AG04450 (cell line): ENCODE measurements around the gene MED27. TPM values are rescaled to one million over a fixed set of nuclear protein-coding genes. Genes with fewer than 3 reads are reported as not detected.

ENCODE experiments used
- CTCF ChIA-PET: fragments of 300-600, 350-600 bp; formaldehyde crosslinking; extraction: SDS; loops from one replicate; lab custom pipeline; 2022; ENCODE audit warnings: antibody characterized with exemption, inconsistent platforms; lab: Charles Lee
- POLR2A ChIA-PET: fragments of 350-600 bp; formaldehyde crosslinking; extraction: SDS; loops from one replicate; lab custom pipeline; 2021; ENCODE audit warnings: antibody characterized with exemption, inconsistent platforms; lab: Yijun Ruan, JAX
- DNase-seq: peaks from one replicate; pipeline ENCODE4 v3.0.0-alpha.2; 2011; ENCODE audit warnings: low read depth, low spot score
- H3K27ac ChIP-seq: one replicate; pipeline ENCODE4 v1.5.1; 2012; ENCODE audit warnings: low read depth, low read length, control low read depth
- H3K27me3 ChIP-seq: one replicate; pipeline ENCODE4 v1.6.0; 2012; ENCODE audit warnings: low read length; ENCODE audit not compliant: control insufficient read depth, insufficient read depth
- H3K4me3 ChIP-seq: 2 replicates; pipeline ENCODE4 v1.5.1; 2011; ENCODE audit warnings: mild to moderate bottlenecking, low read depth, low read length, control low read depth
- H3K9me3 ChIP-seq: 2 replicates; pipeline ENCODE4 v1.5.1; 2012; ENCODE audit warnings: low read length; ENCODE audit not compliant: control insufficient read depth, insufficient read depth
- CTCF ChIP-seq: IDR thresholded peaks from 2 replicates; pipeline ENCODE4 v1.5.1; 2011; ENCODE audit warnings: low read depth, low read length, control low read depth, inconsistent platforms
- polyA plus RNA-seq: library from polyadenylated mRNA; depleted of rRNA; stranded (reverse); fragments of >200 nt; gene quantifications from 2 replicates; pipeline ENCODE4 v1.2.3, GENCODE V29; 2011

Gene MED27
- polyA plus RNA-seq, 1 experiment: 36.6 TPM

- CTCF ChIA-PET: no interaction called here
- no peak for DNase-seq
- no peaks in the 10 kb centered on the region for H3K9me3 ChIP-seq
- no peak overlapping the region for H3K27ac ChIP-seq
- no peaks in the 10 kb centered on the region for H3K27me3 ChIP-seq
- H3K4me3 ChIP-seq: no peak overlapping the region
- no peak for TF ChIP-seq CTCF
- POLR2A ChIA-PET: no interaction called here
Measured at GRCh38 chr9:131892902-131893500, 186.7 kb downstream of the MED27 start.

- no peaks in the 10 kb centered on the region for H3K9me3 ChIP-seq
- CTCF ChIA-PET: no interaction called here
- POLR2A ChIA-PET: no interaction called here
- no peaks in the 10 kb centered on the region for H3K27me3 ChIP-seq
- DNase-seq: no peak
- TF ChIP-seq CTCF: no peak
- no peak overlapping the region for H3K4me3 ChIP-seq
- H3K27ac ChIP-seq: no peak overlapping the region
Measured at GRCh38 chr9:131892162-131892707, 187.4 kb downstream of the MED27 start.

- no peak for TF ChIP-seq CTCF
- POLR2A ChIA-PET: no interaction called here
- Histone ChIP-seq H3K4me3 (no peak overlapping the region), H3K27ac (no peak overlapping the region), H3K27me3 (no peaks in the 10 kb centered on the region), H3K9me3 (no peaks in the 10 kb centered on the region)
- no peak for DNase-seq
- CTCF ChIA-PET: no interaction called here
Measured at GRCh38 chr9:131891598-131891997, 188.1 kb downstream of the MED27 start.

- Histone ChIP-seq H3K27me3 (no peaks in the 10 kb centered on the region), H3K27ac (no peak overlapping the region), H3K4me3 (no peak overlapping the region), H3K9me3 (no peaks in the 10 kb centered on the region)
- ChIA-PET CTCF (no interaction called here), POLR2A (no interaction called here)
- TF ChIP-seq CTCF: no peak
- DNase-seq: no peak
Measured at GRCh38 chr9:131889437-131890251, 190.0 kb downstream of the MED27 start.

- no peak overlapping the region for H3K4me3 ChIP-seq
- H3K27me3 ChIP-seq: no peaks in the 10 kb centered on the region
- no peak for DNase-seq
- ChIA-PET CTCF (no interaction called here), POLR2A (no interaction called here)
- H3K9me3 ChIP-seq: no peaks in the 10 kb centered on the region
- H3K27ac ChIP-seq: no peak overlapping the region
- no peak for TF ChIP-seq CTCF
Measured at GRCh38 chr9:131888923-131889322, 190.7 kb downstream of the MED27 start.
